Measurements from ENCODE around the gene ANKIB1. TPM values are rescaled to one million over a fixed set of nuclear protein-coding genes. Genes with fewer than 3 reads are reported as not detected.

Gene ANKIB1
- total RNA-seq, 1 donor from 2014 or later: 59.4 TPM

GRCh38 chr7:92260248-92260781, 14.5 kb downstream of the ANKIB1 start:
- DNase-seq (ENCODE audit: low spot score): no peak
- intact Hi-C loops (cut with DNase I): no loop called here

- intact Hi-C loops (cut with DNase I): no loop called here
- no peak for DNase-seq (ENCODE audit: low spot score)
Measured at GRCh38 chr7:92266415-92267241, 20.9 kb downstream of the ANKIB1 start.

GRCh38 chr7:92268921-92269320, 23.1 kb downstream of the ANKIB1 start:
- intact Hi-C loops (cut with DNase I): no loop called here

GRCh38 chr7:92275327-92275726, 29.6 kb downstream of the ANKIB1 start:
- no peak for DNase-seq (ENCODE audit: low spot score)
- intact Hi-C loops (cut with DNase I): no loop called here

More at GRCh38 chr7:92268921-92269320, 23.1 kb downstream of the ANKIB1 start:
- no peak for DNase-seq (ENCODE audit: low spot score)

- intact Hi-C loops (cut with DNase I): no loop called here
- no peak for DNase-seq (ENCODE audit: low spot score)
Measured at GRCh38 chr7:92276460-92276864, 30.7 kb downstream of the ANKIB1 start.

GRCh38 chr7:92279396-92280031, 33.7 kb downstream of the ANKIB1 start:
- DNase-seq (ENCODE audit: low spot score): no peak
- intact Hi-C loops (cut with DNase I): no loop called here

GRCh38 chr7:92281031-92281430, 35.3 kb downstream of the ANKIB1 start:
- intact Hi-C loops (cut with DNase I): no loop called here
- DNase-seq (ENCODE audit: low spot score): no peak

- DNase-seq (ENCODE audit: low spot score): no peak
- intact Hi-C loops (cut with DNase I): no loop called here
Measured at GRCh38 chr7:92282221-92282814, 36.5 kb downstream of the ANKIB1 start.

GRCh38 chr7:92282930-92283329, 37.2 kb downstream of the ANKIB1 start:
- intact Hi-C loops (cut with DNase I): no loop called here
- DNase-seq (ENCODE audit: low spot score): no peak

- no peak for DNase-seq (ENCODE audit: low spot score)
- intact Hi-C loops (cut with DNase I): no loop called here
Measured at GRCh38 chr7:92289321-92289720, 43.5 kb downstream of the ANKIB1 start.

GRCh38 chr7:92292981-92293380, 47.2 kb downstream of the ANKIB1 start:
- DNase-seq (ENCODE audit: low spot score): no peak
- intact Hi-C loops (cut with DNase I): loop anchor here (10.0 kb wide), 1 partner anchor 48 kb away; the partner anchor contains the start of genes ANKIB1 and KRIT1

GRCh38 chr7:92293896-92294590, 48.3 kb downstream of the ANKIB1 start:
- intact Hi-C loops (cut with DNase I): loop anchor here (10.0 kb wide), 1 partner anchor 49 kb away; the partner anchor contains the start of genes ANKIB1 and KRIT1
- no peak for DNase-seq (ENCODE audit: low spot score)

- DNase-seq (ENCODE audit: low spot score): no peak
- intact Hi-C loops (cut with DNase I): loop anchor here (10.0 kb wide), 1 partner anchor 51 kb away; the partner anchor contains the start of genes ANKIB1 and KRIT1
Measured at GRCh38 chr7:92295391-92295790, 49.6 kb downstream of the ANKIB1 start.

GRCh38 chr7:92296235-92296634, 50.5 kb downstream of the ANKIB1 start:
- DNase-seq (ENCODE audit: low spot score): no peak
- intact Hi-C loops (cut with DNase I): loop anchor here (10.0 kb wide), 1 partner anchor 51 kb away; the partner anchor contains the start of genes ANKIB1 and KRIT1

- intact Hi-C loops (cut with DNase I): loop anchor here (10.0 kb wide), 1 partner anchor 52 kb away; the partner anchor contains the start of genes ANKIB1 and KRIT1
Measured at GRCh38 chr7:92296880-92297445, 51.2 kb downstream of the ANKIB1 start.

GRCh38 chr7:92297736-92298135, 52.0 kb downstream of the ANKIB1 start:
- no peak for DNase-seq (ENCODE audit: low spot score)
- intact Hi-C loops (cut with DNase I): loop anchor here (10.0 kb wide), 1 partner anchor 53 kb away; the partner anchor contains the start of genes ANKIB1 and KRIT1

More at GRCh38 chr7:92296880-92297445, 51.2 kb downstream of the ANKIB1 start:
- no peak for DNase-seq (ENCODE audit: low spot score)

GRCh38 chr7:92303761-92304160, 58.0 kb downstream of the ANKIB1 start:
- intact Hi-C loops (cut with DNase I): no loop called here
- no peak for DNase-seq (ENCODE audit: low spot score)

GRCh38 chr7:92304406-92304893, 58.7 kb downstream of the ANKIB1 start:
- intact Hi-C loops (cut with DNase I): no loop called here
- DNase-seq (ENCODE audit: low spot score): no peak

- no peak for DNase-seq (ENCODE audit: low spot score)
- intact Hi-C loops (cut with DNase I): no loop called here
Measured at GRCh38 chr7:92306153-92306552, 60.4 kb downstream of the ANKIB1 start.
